Endothelial cell (in vitro differentiated cells): Measurements from ENCODE around the gene KIF1B. TPM values are rescaled to one million over a fixed set of nuclear protein-coding genes. Genes with fewer than 3 reads are reported as not detected.

Experiments
- DNase-seq: peaks from one replicate; pipeline ENCODE4 v3.0.0; 2021; ENCODE audit warnings: low spot score
- H3K27ac Mint-ChIP-seq: one replicate; pipeline ENCODE4 v1.8.0; 2021; ENCODE audit warnings: mixed read lengths, inconsistent platforms; ENCODE audit not compliant: unreplicated experiment
- H3K27me3 Mint-ChIP-seq: one replicate; pipeline ENCODE4 v1.8.0; 2021; ENCODE audit warnings: mild to moderate bottlenecking, moderate library complexity, mixed read lengths, inconsistent platforms; ENCODE audit not compliant: unreplicated experiment
- H3K36me3 Mint-ChIP-seq: one replicate; pipeline ENCODE4 v1.8.0; 2021; ENCODE audit warnings: mild to moderate bottlenecking, low read depth, mixed read lengths, inconsistent platforms; ENCODE audit not compliant: unreplicated experiment
- H3K4me1 Mint-ChIP-seq: one replicate; pipeline ENCODE4 v1.8.0; 2021; ENCODE audit warnings: mild to moderate bottlenecking, mixed read lengths, inconsistent platforms; ENCODE audit not compliant: unreplicated experiment
- H3K4me3 Mint-ChIP-seq: one replicate; pipeline ENCODE4 v1.8.0; 2021; ENCODE audit warnings: mild to moderate bottlenecking, mixed read lengths, inconsistent platforms; ENCODE audit not compliant: unreplicated experiment
- H3K9me3 Mint-ChIP-seq: one replicate; pipeline ENCODE4 v1.8.0; 2021; ENCODE audit warnings: mixed read lengths, inconsistent platforms; ENCODE audit not compliant: unreplicated experiment
- total RNA-seq: library from RNA; stranded (reverse); fragmentation: NEBNext Ultra II Directional; extraction: Animal tissue kit (Norgen Biotek cat#: 25700); gene quantifications from one replicate; pipeline ENCODE4 v1.2.1, GENCODE V29; 2021; ENCODE audit not compliant: unreplicated experiment
- TF ChIP-seq, protein P1 (sequence below): fragments of 200-600 bp; sonication (generic); IDR thresholded peaks from one replicate; pipeline ENCODE4 v1.5.0; 2021; ENCODE audit warnings: antibody characterized with exemption; ENCODE audit not compliant: unreplicated experiment

KIF1B gene
- total RNA-seq, 1 donor from 2014 or later: 111 TPM

DNA sequence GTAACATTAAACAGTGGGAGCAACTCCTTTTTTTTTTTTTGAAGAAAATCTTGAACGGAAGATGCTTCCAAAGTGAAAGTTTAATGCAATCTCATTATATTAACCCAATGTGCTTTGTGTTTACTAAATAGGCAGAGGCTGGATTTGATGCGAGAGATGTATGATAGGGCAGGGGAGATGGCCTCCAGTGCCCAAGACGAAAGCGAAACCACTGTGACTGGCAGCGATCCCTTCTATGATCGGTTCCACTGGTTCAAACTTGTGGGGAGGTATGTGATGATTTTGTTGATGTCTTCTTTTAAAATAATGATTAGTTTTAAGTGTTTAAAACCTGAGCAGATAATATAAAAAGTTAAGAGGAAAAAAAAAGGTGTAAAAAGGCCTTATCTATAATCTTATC is 114.3 kb downstream of the KIF1B start:
- Mint-ChIP-seq H3K36me3 (peaks cover 28% of the 10 kb centered on the region), H3K9me3 (no peaks in the 10 kb centered on the region), H3K27ac (no peak overlapping the region), H3K4me3 (no peak overlapping the region), H3K27me3 (no peaks in the 10 kb centered on the region), H3K4me1 (peaks cover 5% of the 10 kb centered on the region)
- DNase-seq: no peak
- TF ChIP-seq, protein P1, sequence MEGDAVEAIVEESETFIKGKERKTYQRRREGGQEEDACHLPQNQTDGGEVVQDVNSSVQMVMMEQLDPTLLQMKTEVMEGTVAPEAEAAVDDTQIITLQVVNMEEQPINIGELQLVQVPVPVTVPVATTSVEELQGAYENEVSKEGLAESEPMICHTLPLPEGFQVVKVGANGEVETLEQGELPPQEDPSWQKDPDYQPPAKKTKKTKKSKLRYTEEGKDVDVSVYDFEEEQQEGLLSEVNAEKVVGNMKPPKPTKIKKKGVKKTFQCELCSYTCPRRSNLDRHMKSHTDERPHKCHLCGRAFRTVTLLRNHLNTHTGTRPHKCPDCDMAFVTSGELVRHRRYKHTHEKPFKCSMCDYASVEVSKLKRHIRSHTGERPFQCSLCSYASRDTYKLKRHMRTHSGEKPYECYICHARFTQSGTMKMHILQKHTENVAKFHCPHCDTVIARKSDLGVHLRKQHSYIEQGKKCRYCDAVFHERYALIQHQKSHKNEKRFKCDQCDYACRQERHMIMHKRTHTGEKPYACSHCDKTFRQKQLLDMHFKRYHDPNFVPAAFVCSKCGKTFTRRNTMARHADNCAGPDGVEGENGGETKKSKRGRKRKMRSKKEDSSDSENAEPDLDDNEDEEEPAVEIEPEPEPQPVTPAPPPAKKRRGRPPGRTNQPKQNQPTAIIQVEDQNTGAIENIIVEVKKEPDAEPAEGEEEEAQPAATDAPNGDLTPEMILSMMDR: no peak

DNA sequence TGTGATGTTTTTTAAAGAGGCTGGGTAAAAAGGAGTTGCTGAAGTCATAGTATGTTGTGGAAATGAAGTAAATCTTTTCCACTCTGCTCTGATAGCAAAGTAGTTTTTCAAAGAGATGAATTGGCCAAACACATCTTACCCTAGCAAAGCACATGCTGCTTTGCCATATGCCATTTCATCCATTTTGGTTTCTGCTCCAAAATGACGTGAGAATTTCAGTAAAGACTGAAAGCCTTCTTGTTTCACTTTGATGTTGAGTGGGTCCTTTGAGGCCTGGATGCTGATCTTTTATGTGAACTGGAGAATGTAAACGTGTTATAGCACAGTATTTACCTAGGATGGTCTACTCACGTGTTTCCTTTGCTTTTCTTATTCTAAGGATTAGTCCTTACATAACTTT is 115.2 kb downstream of the KIF1B start:
- Mint-ChIP-seq H3K4me3 (no peak overlapping the region), H3K27ac (no peak overlapping the region), H3K9me3 (no peaks in the 10 kb centered on the region), H3K27me3 (no peaks in the 10 kb centered on the region), H3K4me1 (no peaks in the 10 kb centered on the region), H3K36me3 (peaks cover 28% of the 10 kb centered on the region)
- DNase-seq: no peak
- TF ChIP-seq, protein P1: no peak

DNA sequence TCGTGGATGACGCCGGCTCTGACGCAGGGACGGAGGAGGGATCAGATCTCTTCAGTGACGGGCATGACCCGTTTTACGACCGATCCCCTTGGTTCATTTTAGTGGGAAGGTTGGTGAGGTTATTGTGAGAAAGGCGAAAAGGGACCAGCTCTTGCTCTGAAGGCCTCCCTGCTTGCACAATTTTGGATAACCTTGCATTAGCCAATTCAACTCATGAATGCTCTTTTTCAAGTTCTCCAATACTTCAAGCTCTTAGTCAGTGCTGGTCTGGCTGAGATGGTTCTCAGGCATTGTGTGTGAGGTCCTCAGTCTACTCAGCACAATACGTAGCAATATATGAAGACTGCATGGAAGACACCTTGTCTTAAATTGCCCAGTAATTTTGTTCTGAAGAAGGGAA is 115.9 kb downstream of the KIF1B start:
- TF ChIP-seq, protein P1: no peak
- no peaks in the 10 kb centered on the region for H3K27me3 Mint-ChIP-seq
- peak overlapping the region; percentile 4 for H3K4me3 Mint-ChIP-seq
- H3K27ac Mint-ChIP-seq: no peak overlapping the region
- no peak for DNase-seq
- H3K4me1 Mint-ChIP-seq: no peaks in the 10 kb centered on the region
- H3K9me3 Mint-ChIP-seq: no peaks in the 10 kb centered on the region
- H3K36me3 Mint-ChIP-seq: peaks cover 28% of the 10 kb centered on the region

DNA sequence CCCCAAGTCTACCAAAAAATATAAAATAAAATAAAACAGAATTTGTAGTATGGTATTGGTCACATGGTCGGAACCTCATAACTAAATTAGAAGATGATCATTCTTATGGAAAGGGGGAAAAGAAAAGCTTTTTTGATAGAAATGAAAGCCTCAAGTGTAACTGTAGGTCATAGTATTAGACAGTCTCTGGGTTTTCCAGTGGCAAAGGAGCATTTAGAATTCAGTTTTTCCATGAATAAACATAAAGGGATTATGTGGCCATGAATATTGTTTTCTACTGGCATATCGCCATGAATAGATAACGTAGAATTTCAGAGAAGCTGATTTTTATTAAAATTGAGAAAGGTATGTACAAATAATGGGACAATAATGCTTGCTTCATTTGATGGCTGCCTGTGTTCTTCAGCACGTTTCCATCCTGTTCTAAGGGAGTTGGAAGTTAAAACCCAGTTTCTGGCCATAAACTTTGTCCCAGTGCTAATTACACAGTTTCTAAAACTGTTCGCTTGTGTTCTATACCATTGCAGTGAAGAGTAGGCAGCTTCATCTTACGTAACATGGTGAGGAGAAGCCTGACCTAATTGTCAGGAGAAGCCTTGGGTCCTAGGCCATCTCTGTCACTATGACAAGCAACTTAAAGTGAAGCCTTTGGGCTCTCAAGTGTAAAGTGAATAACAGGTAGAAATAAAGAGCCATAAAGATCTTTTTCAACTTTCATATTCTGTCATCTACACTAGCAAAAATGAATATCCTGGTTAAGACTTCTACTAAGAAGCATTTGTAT is 118.0 kb downstream of the KIF1B start:
- Mint-ChIP-seq H3K4me1 (no peaks in the 10 kb centered on the region), H3K9me3 (no peaks in the 10 kb centered on the region), H3K36me3 (peaks cover 28% of the 10 kb centered on the region), H3K27ac (no peak overlapping the region), H3K4me3 (no peak overlapping the region), H3K27me3 (no peaks in the 10 kb centered on the region)
- DNase-seq: no peak
- TF ChIP-seq, protein P1: no peak

DNA sequence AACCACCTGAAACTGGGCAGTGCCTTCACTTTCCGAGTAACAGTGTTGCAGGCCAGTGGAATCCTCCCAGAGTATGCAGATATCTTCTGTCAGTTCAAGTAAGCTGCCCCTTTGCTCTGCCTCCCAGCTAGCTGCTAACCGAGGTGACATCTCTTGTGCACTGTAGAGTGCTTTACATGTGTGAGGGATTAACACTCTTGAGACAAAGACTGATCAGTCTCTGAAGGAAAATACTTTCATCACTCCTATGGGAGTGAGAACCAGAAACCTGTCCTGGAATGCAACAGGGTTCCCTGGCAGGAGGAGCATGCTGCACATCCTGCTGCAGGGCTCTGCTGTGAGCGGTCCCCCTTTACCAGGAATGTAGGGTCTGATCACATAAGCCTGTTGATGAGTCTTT is 127.1 kb downstream of the KIF1B start:
- TF ChIP-seq, protein P1: no peak
- Mint-ChIP-seq H3K4me3 (no peak overlapping the region), H3K9me3 (no peaks in the 10 kb centered on the region), H3K36me3 (peaks cover 23% of the 10 kb centered on the region), H3K4me1 (peaks cover 3% of the 10 kb centered on the region), H3K27me3 (peaks cover 2% of the 10 kb centered on the region), H3K27ac (no peak overlapping the region)
- DNase-seq: no peak
